T-helper 9 cell (primary cell): ENCODE data around the gene DIAPH1.

Experiments
- DNase-seq: peaks from one replicate; pipeline ENCODE4 v3.0.0-alpha.2; 2020

Gene DIAPH1

GRCh38 chr5:141560151-141560550 is 58.6 kb downstream of the DIAPH1 start:
- no peak for DNase-seq

GRCh38 chr5:141559461-141559860 is 59.3 kb downstream of the DIAPH1 start:
- no peak for DNase-seq

GRCh38 chr5:141558150-141558549 is 60.6 kb downstream of the DIAPH1 start:
- DNase-seq: no peak

GRCh38 chr5:141557681-141558136 is 61.1 kb downstream of the DIAPH1 start:
- DNase-seq: peak; percentile 81

GRCh38 chr5:141547921-141548320 is 70.9 kb downstream of the DIAPH1 start:
- no peak for DNase-seq

GRCh38 chr5:141547488-141547887 is 71.3 kb downstream of the DIAPH1 start:
- DNase-seq: no peak

GRCh38 chr5:141543053-141543452 is 75.7 kb downstream of the DIAPH1 start:
- DNase-seq: no peak

GRCh38 chr5:141534492-141535213 is 84.1 kb downstream of the DIAPH1 start:
- no peak for DNase-seq

- DNase-seq: no peak
Observed at GRCh38 chr5:141533897-141534296, 84.9 kb downstream of the DIAPH1 start.

- DNase-seq: no peak
Observed at GRCh38 chr5:141532726-141533125, 86.1 kb downstream of the DIAPH1 start.

GRCh38 chr5:141529873-141530272 is 88.9 kb downstream of the DIAPH1 start:
- no peak for DNase-seq

- DNase-seq: no peak
Observed at GRCh38 chr5:141529002-141529401, 89.8 kb downstream of the DIAPH1 start.

GRCh38 chr5:141528291-141528984 is 90.4 kb downstream of the DIAPH1 start:
- DNase-seq: no peak

GRCh38 chr5:141527426-141527825 is 91.4 kb downstream of the DIAPH1 start:
- no peak for DNase-seq

- no peak for DNase-seq
Observed at GRCh38 chr5:141525653-141526052, 93.1 kb downstream of the DIAPH1 start.

- peak; percentile 48 for DNase-seq
Observed at GRCh38 chr5:141524604-141525597, 93.9 kb downstream of the DIAPH1 start.

GRCh38 chr5:141523991-141524390 is 94.8 kb downstream of the DIAPH1 start:
- DNase-seq: no peak

GRCh38 chr5:141522301-141522700 is 96.5 kb downstream of the DIAPH1 start:
- no peak for DNase-seq

- DNase-seq: no peak
Observed at GRCh38 chr5:141521244-141521781, 97.5 kb downstream of the DIAPH1 start.

GRCh38 chr5:141519605-141520565 is 98.9 kb downstream of the DIAPH1 start:
- DNase-seq: no peak

GRCh38 chr5:141518618-141519015 is 100.2 kb downstream of the DIAPH1 start:
- no peak for DNase-seq
